GM18868 (cell line): ENCODE data around the gene CLMP.
"Not testable (repeated sequence)": the region's sequence is repeated elsewhere in the genome, so short reads cannot be mapped to it uniquely, and the experiment has no call there.

Experiments used
- ATAC-seq: cut with Tn5 transposase; IDR thresholded peaks from one replicate; pipeline ENCODE4 v1.9.1; 2021; ENCODE audit warnings: mild to moderate bottlenecking, moderate library complexity; ENCODE audit not compliant: unreplicated experiment

CLMP gene

GRCh38 chr11:123170929-123171328 lies 24.1 kb downstream of the CLMP start:
- no peak for ATAC-seq

GRCh38 chr11:123169821-123170220 lies 25.2 kb downstream of the CLMP start:
- ATAC-seq, result no peak

GRCh38 chr11:123168955-123169484 lies 26.0 kb downstream of the CLMP start:
- no peak for ATAC-seq

GRCh38 chr11:123168241-123168640 lies 26.8 kb downstream of the CLMP start:
- ATAC-seq, result no peak

- no peak for ATAC-seq
Observed at GRCh38 chr11:123166071-123166559, 28.9 kb downstream of the CLMP start.

- no peak for ATAC-seq
Observed at GRCh38 chr11:123164732-123165450, 30.2 kb downstream of the CLMP start.

GRCh38 chr11:123163621-123164020 lies 31.4 kb downstream of the CLMP start:
- no peak for ATAC-seq

- ATAC-seq, result no peak
Observed at GRCh38 chr11:123161376-123162030, 33.5 kb downstream of the CLMP start.

GRCh38 chr11:123159183-123159857 lies 35.7 kb downstream of the CLMP start:
- no peak for ATAC-seq

- ATAC-seq, result no peak
Observed at GRCh38 chr11:123158033-123159003, 36.7 kb downstream of the CLMP start.

- no peak for ATAC-seq
Observed at GRCh38 chr11:123152951-123153350, 42.1 kb downstream of the CLMP start.

- not testable (repeated sequence) for ATAC-seq
Observed at GRCh38 chr11:123152346-123152745, 42.7 kb downstream of the CLMP start.

- no peak for ATAC-seq
Observed at GRCh38 chr11:123151796-123152195, 43.3 kb downstream of the CLMP start.

- ATAC-seq, result no peak
Observed at GRCh38 chr11:123151366-123151765, 43.7 kb downstream of the CLMP start.

- no peak for ATAC-seq
Observed at GRCh38 chr11:123150882-123151281, 44.2 kb downstream of the CLMP start.

- no peak for ATAC-seq
Observed at GRCh38 chr11:123148965-123149364, 46.1 kb downstream of the CLMP start.

- no peak for ATAC-seq
Observed at GRCh38 chr11:123145661-123146060, 49.4 kb downstream of the CLMP start.

GRCh38 chr11:123145220-123145619 lies 49.8 kb downstream of the CLMP start:
- no peak for ATAC-seq

- no peak for ATAC-seq
Observed at GRCh38 chr11:123144707-123145106, 50.3 kb downstream of the CLMP start.

GRCh38 chr11:123143921-123144320 lies 51.1 kb downstream of the CLMP start:
- ATAC-seq, result no peak
